HCT116 (cell line): Measurements from ENCODE around the gene UTP11. TPM values are rescaled to one million over a fixed set of nuclear protein-coding genes. Genes with fewer than 3 reads are reported as not detected.

ENCODE experiments used
- ATAC-seq: fragments of 200-7000 bp; cut with Tn5 transposase; 2 replicates; pipeline ENCODE4 v1.9.1; 2020; ENCODE audit warnings: mild to moderate bottlenecking, moderate library complexity
- BruUV-seq: library from RNA; stranded (reverse); fragments of 400-500 nt; replicated peaks from 2 replicates; lab custom pipeline; 2021; lab: Mats Ljungman, UMichigan
- CTCF ChIA-PET: fragments of 300-600 bp; sonication (Branson Sonifier 250); formaldehyde crosslinking; loops from one replicate; lab custom pipeline; 2021; ENCODE audit warnings: antibody characterized with exemption; lab: Charles Lee
- POLR2A ChIA-PET: fragments of 300-600, 350-600 bp; sonication (Branson Sonifier 250); formaldehyde crosslinking; loops from one replicate; lab custom pipeline; 2021; ENCODE audit warnings: antibody characterized with exemption; lab: Charles Lee
- RAD21 ChIA-PET, 2 experiments: fragments of 300-600 bp; sonication (Branson Sonifier 250); formaldehyde crosslinking; loops; one replicate each; lab custom pipeline; 2023; ENCODE audit warnings: low total read pairs in 2 of 2; ENCODE audit not compliant: uncharacterized antibody in 2 of 2, unreplicated experiment in 2 of 2, low non-redundant PET in 1 of 2; lab: Charles Lee
- DNase-seq: peaks from one replicate; pipeline ENCODE4 v3.0.0-alpha.2; 2010; ENCODE audit warnings: low read depth, low spot score
- H2AFZ ChIP-seq: fragments of 200-600 bp; shearing (Covaris generic), sonication (generic); 2 replicates; pipeline ENCODE4 v1.6.1; 2017; ENCODE audit warnings: low read depth, mixed run types, mixed read lengths, antibody characterized with exemption, low read length; ENCODE audit not compliant: poor library complexity, severe bottlenecking
- H3K27ac ChIP-seq: 2 replicates; pipeline ENCODE4 v1.5.1; 2012; ENCODE audit warnings: low read depth, low read length
- H3K27me3 ChIP-seq: fragments of 200-600 bp; sonication (generic); 2 replicates; pipeline ENCODE4 v1.6.1; 2016; ENCODE audit warnings: mixed run types, low read length, mixed read lengths; ENCODE audit not compliant: insufficient read depth
- H3K36me3 ChIP-seq, 2 experiments: fragments of 200-500 bp in 1 of 2; fragments of 200-600 bp in 1 of 2; sonication (Bioruptor generic) in 1 of 2; sonication (generic) in 1 of 2; 2 replicates each; pipeline versions ENCODE4 v1.5.1 to v1.6.1; 2014 to 2016; ENCODE audit warnings: low read length in 2 of 2, inconsistent platforms in 1 of 2, mixed read lengths in 1 of 2, mixed run types in 1 of 2; ENCODE audit not compliant: insufficient read depth in 2 of 2, control insufficient read depth in 1 of 2
- H3K4me1 ChIP-seq, 2 experiments: fragments of 200-600 bp in 1 of 2; sonication (generic) in 1 of 2; 2 replicates each; pipeline versions ENCODE4 v1.5.1 to v1.6.1; 2012 to 2017; ENCODE audit warnings: low read length in 2 of 2, inconsistent platforms in 1 of 2, mild to moderate bottlenecking in 1 of 2, mixed read lengths in 1 of 2, mixed run types in 1 of 2, moderate library complexity in 1 of 2; ENCODE audit not compliant: insufficient read depth in 2 of 2, control insufficient read depth in 1 of 2
- H3K4me2 ChIP-seq: fragments of 200-600 bp; sonication (generic); 2 replicates; pipeline ENCODE4 v1.6.1; 2017; ENCODE audit warnings: mixed run types, low read length, mixed read lengths
- H3K4me3 ChIP-seq, 2 experiments: fragments of 200-600 bp in 1 of 2; sonication (generic) in 1 of 2; replicated peaks in 1 of 2; 2 replicates each; pipeline ENCODE4 v1.5.1; 2011 to 2016; ENCODE audit warnings: low read length in 2 of 2, control low read depth in 1 of 2, low read depth in 1 of 2, mild to moderate bottlenecking in 1 of 2, mixed read lengths in 1 of 2, mixed run types in 1 of 2
- H3K79me2 ChIP-seq: fragments of 200-600 bp; sonication (generic); 2 replicates; pipeline ENCODE4 v1.6.1; 2017; ENCODE audit warnings: mild to moderate bottlenecking, mixed run types, low read length, moderate library complexity, mixed read lengths; ENCODE audit not compliant: insufficient read depth
- H3K9ac ChIP-seq: fragments of 200-600 bp; sonication (generic); 2 replicates; pipeline ENCODE4 v1.6.1; 2016; ENCODE audit warnings: low read length, mixed read lengths
- H3K9me2 ChIP-seq: fragments of 200-600 bp; sonication (generic), shearing (Covaris generic); 2 replicates; pipeline ENCODE4 v1.6.1; 2017; ENCODE audit warnings: mixed run types, mild to moderate bottlenecking, moderate library complexity; ENCODE audit not compliant: insufficient read depth
- H3K9me3 ChIP-seq, 2 experiments: fragments of 200-500 bp in 1 of 2; fragments of 200-600 bp in 1 of 2; sonication (Bioruptor generic) in 1 of 2; sonication (generic) in 1 of 2; 2 replicates each; pipeline ENCODE4 v1.6.1; 2014 to 2017; ENCODE audit warnings: low read length in 2 of 2, mixed read lengths in 2 of 2, inconsistent platforms in 1 of 2, low read depth in 1 of 2, mild to moderate bottlenecking in 1 of 2, mixed run types in 1 of 2, moderate library complexity in 1 of 2; ENCODE audit not compliant: control insufficient read depth in 1 of 2, insufficient read depth in 1 of 2
- H4K20me1 ChIP-seq: fragments of 200-600 bp; sonication (generic), shearing (Covaris generic); 2 replicates; pipeline ENCODE4 v1.6.1; 2017; ENCODE audit warnings: mixed run types, mild to moderate bottlenecking, moderate library complexity; ENCODE audit not compliant: insufficient read depth
- POLR2AphosphoS5 ChIP-seq: IDR thresholded peaks from 2 replicates; pipeline ENCODE4 v1.6.1; 2011; ENCODE audit warnings: mild to moderate bottlenecking, low read depth, low read length, moderate library complexity
- TCF7L2 ChIP-seq: IDR thresholded peaks from 2 replicates; pipeline ENCODE4 v1.7.0; 2011; ENCODE audit warnings: borderline replicate concordance, inconsistent platforms; ENCODE audit not compliant: insufficient read depth, insufficient read length; ENCODE audit errors: extremely low read depth
- intact Hi-C: fragments of 100-400 bp; cut with micrococcal nuclease; formaldehyde crosslinking; loops from 2 replicates; pipeline ENCODE4 v1.10.0; 2022
- total RNA-seq: library from RNA; stranded (reverse); gene quantifications from one replicate; pipeline ENCODE4 v1.2.1, GENCODE V29; 2021; ENCODE audit not compliant: unreplicated experiment
- TF ChIP-seq, protein P1 (sequence below): IDR thresholded peaks from 2 replicates; pipeline ENCODE4 v1.6.1; 2012; ENCODE audit warnings: low read depth

UTP11 gene
- total RNA-seq, 1 experiment from 2014 or later: 47.5 TPM

DNA sequence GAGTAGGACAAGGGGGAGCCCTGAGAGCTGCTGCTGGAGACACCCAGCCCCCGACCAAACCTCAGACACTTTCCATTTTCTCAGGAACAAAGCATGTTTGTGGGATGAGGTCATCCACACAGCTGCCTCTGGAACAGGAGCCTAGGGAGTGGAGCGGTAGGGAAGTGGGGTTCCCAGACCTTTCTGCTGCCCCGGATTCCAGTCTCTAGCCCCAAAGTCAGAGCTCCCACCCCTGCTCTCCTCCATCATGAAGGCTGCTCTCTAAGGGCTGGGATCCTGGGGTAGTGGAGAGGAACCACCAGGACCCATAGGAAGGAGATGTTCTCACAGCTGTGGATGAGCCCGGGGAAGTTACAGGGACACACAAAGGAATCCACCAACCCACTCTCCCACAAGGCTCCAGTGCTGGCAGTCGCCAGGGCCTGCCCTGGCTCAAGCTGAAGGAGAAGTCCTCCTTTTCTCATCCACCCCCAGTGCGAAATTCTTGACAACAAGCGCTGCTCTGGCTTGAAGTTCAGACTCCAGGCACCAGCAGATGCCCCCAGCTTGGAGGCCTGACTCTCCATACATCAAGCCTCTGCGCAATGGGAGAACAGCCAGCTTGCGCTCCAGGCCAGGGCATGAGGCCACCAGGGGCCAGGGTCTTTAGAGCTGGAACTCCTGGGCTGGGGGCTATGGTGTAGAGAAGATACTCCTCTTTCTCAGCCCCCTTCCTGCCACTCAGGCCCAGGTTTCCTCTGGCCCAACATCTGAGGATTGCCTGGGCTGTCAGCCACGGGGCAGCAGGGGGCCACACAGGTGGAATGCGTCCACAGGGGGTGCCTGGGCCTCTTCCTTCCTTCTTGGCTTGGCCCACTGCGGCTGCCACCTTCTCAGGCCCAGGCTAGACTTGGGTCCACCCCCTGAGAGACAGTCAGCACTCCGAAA is 11.7 kb upstream of the UTP11 start:
- intact Hi-C loops: no loop called here
- H3K79me2 ChIP-seq: peaks cover 53% of the 10 kb centered on the region
- POLR2A ChIA-PET: interaction anchor here (1.0 to 1.7 kb wide), 2 partner anchors 9 to 11 kb away, joined by 3 to 7 read pairs; partner anchors contain the start of gene UTP11

More for the DNA sequence above, 11.7 kb upstream of the UTP11 start:
- peaks cover 45 to 64% of the 10 kb centered on the region in 2 experiments for H3K4me1 ChIP-seq
- ChIA-PET CTCF (interaction anchor here (1.4 kb wide), 1 partner anchor 18 kb away, joined by 5 read pairs; no protein-coding TSS in a partner anchor), RAD21 (no interaction called here)
- peak overlapping the region; percentile 60 for H3K9ac ChIP-seq
- H3K4me3 ChIP-seq: peak overlapping the region; percentile 17 to 45
- H3K4me2 ChIP-seq: peak overlapping the region; percentile 87
- no peaks in the 10 kb centered on the region for H3K27me3 ChIP-seq
- H2AFZ ChIP-seq: no peak overlapping the region
- no peaks in the 10 kb centered on the region for H3K9me3 ChIP-seq
- ATAC-seq (peak; percentile 33), DNase-seq (no peak)
- H3K27ac ChIP-seq: peak overlapping the region; percentile 83
- peaks cover 13 to 18% of the 10 kb centered on the region in 2 experiments; a peak in 3 of 4 replicates for H3K36me3 ChIP-seq
- no TSS peak for BruUV-seq
- no peaks in the 10 kb centered on the region for H4K20me1 ChIP-seq
- TF ChIP-seq, protein P1, sequence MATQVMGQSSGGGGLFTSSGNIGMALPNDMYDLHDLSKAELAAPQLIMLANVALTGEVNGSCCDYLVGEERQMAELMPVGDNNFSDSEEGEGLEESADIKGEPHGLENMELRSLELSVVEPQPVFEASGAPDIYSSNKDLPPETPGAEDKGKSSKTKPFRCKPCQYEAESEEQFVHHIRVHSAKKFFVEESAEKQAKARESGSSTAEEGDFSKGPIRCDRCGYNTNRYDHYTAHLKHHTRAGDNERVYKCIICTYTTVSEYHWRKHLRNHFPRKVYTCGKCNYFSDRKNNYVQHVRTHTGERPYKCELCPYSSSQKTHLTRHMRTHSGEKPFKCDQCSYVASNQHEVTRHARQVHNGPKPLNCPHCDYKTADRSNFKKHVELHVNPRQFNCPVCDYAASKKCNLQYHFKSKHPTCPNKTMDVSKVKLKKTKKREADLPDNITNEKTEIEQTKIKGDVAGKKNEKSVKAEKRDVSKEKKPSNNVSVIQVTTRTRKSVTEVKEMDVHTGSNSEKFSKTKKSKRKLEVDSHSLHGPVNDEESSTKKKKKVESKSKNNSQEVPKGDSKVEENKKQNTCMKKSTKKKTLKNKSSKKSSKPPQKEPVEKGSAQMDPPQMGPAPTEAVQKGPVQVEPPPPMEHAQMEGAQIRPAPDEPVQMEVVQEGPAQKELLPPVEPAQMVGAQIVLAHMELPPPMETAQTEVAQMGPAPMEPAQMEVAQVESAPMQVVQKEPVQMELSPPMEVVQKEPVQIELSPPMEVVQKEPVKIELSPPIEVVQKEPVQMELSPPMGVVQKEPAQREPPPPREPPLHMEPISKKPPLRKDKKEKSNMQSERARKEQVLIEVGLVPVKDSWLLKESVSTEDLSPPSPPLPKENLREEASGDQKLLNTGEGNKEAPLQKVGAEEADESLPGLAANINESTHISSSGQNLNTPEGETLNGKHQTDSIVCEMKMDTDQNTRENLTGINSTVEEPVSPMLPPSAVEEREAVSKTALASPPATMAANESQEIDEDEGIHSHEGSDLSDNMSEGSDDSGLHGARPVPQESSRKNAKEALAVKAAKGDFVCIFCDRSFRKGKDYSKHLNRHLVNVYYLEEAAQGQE: no peak
- peak; percentile 89 for TF ChIP-seq TCF7L2
- peak; percentile 9; the same call in 1 of the 2 replicates for TF ChIP-seq POLR2AphosphoS5
- no peaks in the 10 kb centered on the region for H3K9me2 ChIP-seq
